DOHH2 (cell line): ENCODE data around the gene QKI.

Experiments used
- CTCF ChIP-seq: fragments of 200-600 bp; sonication (generic); IDR thresholded peaks from one replicate; pipeline ENCODE4 v1.5.1; 2014; ENCODE audit warnings: antibody characterized with exemption, mild to moderate bottlenecking, low read depth, low read length; ENCODE audit not compliant: poor library complexity, severe bottlenecking
- EZH2phosphoT487 ChIP-seq: fragments of 200-600 bp; sonication (generic); IDR thresholded peaks from 2 replicates; pipeline ENCODE4 v1.6.1; 2017; ENCODE audit warnings: borderline replicate concordance, mild to moderate bottlenecking, antibody characterized with exemption, low read length, moderate library complexity, mixed read lengths

GRCh38 chr6:163381118-163381756 lies 33.3 kb upstream of the QKI start:
- no peak for TF ChIP-seq CTCF
- TF ChIP-seq EZH2phosphoT487: no peak
